Stomach (tissue), 9 donors: Measurements from ENCODE around the gene CLIC3. TPM values are rescaled to one million over a fixed set of nuclear protein-coding genes. Genes with fewer than 3 reads are reported as not detected.

ENCODE experiments used
- DNase-seq, 2 donors: peaks; one replicate each; pipeline versions ENCODE4 v3.0.0 to v3.0.0-alpha.2; 2013 to 2019
- H3K27ac ChIP-seq, 5 donors: fragments of 200-600 bp in 4 of 5; sonication (generic) in 4 of 5; one replicate each; pipeline ENCODE4 v1.5.1; 2013 to 2019; ENCODE audit warnings: mild to moderate bottlenecking in 1 of 5, moderate library complexity in 1 of 5
- H3K27me3 ChIP-seq, 3 donors: fragments of 200-600 bp; sonication (generic); one replicate each; pipeline ENCODE4 v1.5.1; 2017 to 2019; ENCODE audit warnings: mixed run types in 1 of 3
- H3K36me3 ChIP-seq, 4 donors: fragments of 200-600 bp; sonication (generic); 1 replicate in 3 of 4; 2 replicates in 1 of 4; pipeline ENCODE4 v1.5.1; 2016 to 2019
- H3K4me1 ChIP-seq, 4 donors: fragments of 200-600 bp; sonication (generic); one replicate each; pipeline ENCODE4 v1.5.1; 2016 to 2019
- H3K4me3 ChIP-seq, 4 donors: fragments of 200-600 bp; sonication (generic) in 3 of 4; one replicate each; pipeline ENCODE4 v1.5.1; 2016 to 2019; ENCODE audit warnings: mild to moderate bottlenecking in 1 of 4
- H3K9me3 ChIP-seq, 4 donors: fragments of 200-600 bp; sonication (generic); one replicate each; pipeline ENCODE4 v1.5.1; 2016 to 2019
- EP300 ChIP-seq: sonication (generic); formaldehyde crosslinking; IDR thresholded peaks from one replicate; pipeline ENCODE4 v1.6.1; 2017; ENCODE audit warnings: antibody characterized with exemption
- POLR2A ChIP-seq, 4 donors: fragments of 450-650 bp; IDR thresholded peaks; one replicate each; pipeline ENCODE4 v1.6.1; 2016; ENCODE audit warnings: antibody characterized with exemption in 4 of 4, control low read depth in 2 of 4, mild to moderate bottlenecking in 1 of 4, moderate library complexity in 1 of 4
- POLR2AphosphoS5 ChIP-seq, 3 donors: sonication (generic); formaldehyde crosslinking; IDR thresholded peaks; one replicate each; pipeline ENCODE4 v1.6.1; 2016; ENCODE audit warnings: antibody characterized with exemption in 3 of 3
- WGBS, 5 donors: extraction: QIAGEN DNeasy Blood & Tissue Kit in 3 of 5; methylation state at CpG; one replicate each; pipeline versions ENCODE4 v1.1.5 to v1.1.7; 2013 to 2018; 5-methylcytosine and 5-hydroxymethylcytosine counted together
- intact Hi-C: fragments of 100-400 bp; cut with DNase I; formaldehyde crosslinking; loops from one replicate; pipeline ENCODE4 v1.15.1; 2023; ENCODE audit warnings: low total_unique reads
- polyA plus RNA-seq, 3 donors: library from polyadenylated mRNA; stranded (reverse); fragments of 200-250 nt; gene quantifications; one replicate each; pipeline ENCODE4 v1.2.3, GENCODE V29; 2013
- total RNA-seq, 5 donors: library from RNA; depleted of rRNA; stranded (reverse); fragments of >200 nt; gene quantifications; one replicate each; pipeline versions ENCODE4 v1.1.0 to v1.2.3, GENCODE V29; 2014 to 2016
- TF ChIP-seq, protein P1 (sequence below), 7 experiments: fragments of 450-650 bp in 4 of 7; fragments of 200-600 bp in 3 of 7; sonication (generic) in 3 of 7; IDR thresholded peaks; one replicate each; pipeline ENCODE4 v1.5.1; 2016 to 2019; ENCODE audit warnings: antibody characterized with exemption in 7 of 7, control low read depth in 2 of 7, mild to moderate bottlenecking in 1 of 7
- donor health status: healthy with polysubstance abuse.
- donor health status: Bipolar disorder and iron deficiency.
- donor health status: healthy.

Gene CLIC3
- total and polyA plus RNA-seq, 8 donors, result 3.3 to 70.9 (median 9.7) TPM; not detected in 4

DNA sequence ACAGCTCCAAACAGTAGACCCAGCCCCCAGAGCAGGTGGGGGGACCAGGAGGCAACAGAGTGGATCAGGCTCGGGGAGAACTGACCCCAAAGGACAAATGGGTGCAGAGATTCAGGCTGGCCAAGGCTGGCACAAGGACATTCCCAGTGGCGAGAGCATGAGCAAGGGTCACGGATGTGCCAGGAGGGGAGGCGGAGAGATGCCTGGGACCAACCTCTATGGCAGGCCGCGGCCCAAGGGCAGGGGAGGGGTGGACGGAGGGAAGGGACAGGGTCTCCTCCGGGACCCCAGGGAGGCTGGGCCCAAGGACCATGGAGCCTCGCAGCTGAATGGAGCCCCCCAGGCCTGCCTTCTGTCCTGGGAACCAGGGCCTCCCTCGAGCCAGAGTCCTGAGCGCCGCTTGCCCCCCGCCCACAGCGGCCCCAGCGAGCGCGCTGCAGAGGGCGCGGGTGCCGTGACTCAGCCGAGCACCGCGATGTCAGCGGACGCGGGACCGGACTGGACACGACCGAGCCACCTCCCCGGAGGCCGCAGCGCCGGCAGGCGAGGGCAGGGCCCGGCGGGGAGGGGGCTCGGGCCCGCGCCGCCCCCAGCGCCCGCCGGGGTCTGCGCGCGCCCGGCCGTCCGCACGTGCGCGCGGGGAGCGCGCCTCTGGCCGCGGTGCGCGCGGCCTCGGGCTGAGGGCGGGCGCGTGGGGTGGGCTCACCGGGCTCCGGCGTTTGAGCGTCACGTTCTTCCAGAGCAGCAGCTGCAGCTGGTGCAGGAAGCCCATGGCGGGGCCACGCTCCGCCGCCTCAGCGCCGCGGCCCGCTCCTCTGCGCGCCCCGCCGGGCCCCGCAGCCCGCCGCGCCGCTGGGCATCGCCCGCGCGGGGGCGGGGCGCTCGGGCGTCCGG, 31.2 kb upstream of the CLIC3 start, which contains the start of gene ABCA2:
Gene ABCA2 (minus strand): TSS at position 869 of the 894 bp plus-strand sequence. CDS start 97 bp downstream, at position 772.
- TF ChIP-seq, protein P1, sequence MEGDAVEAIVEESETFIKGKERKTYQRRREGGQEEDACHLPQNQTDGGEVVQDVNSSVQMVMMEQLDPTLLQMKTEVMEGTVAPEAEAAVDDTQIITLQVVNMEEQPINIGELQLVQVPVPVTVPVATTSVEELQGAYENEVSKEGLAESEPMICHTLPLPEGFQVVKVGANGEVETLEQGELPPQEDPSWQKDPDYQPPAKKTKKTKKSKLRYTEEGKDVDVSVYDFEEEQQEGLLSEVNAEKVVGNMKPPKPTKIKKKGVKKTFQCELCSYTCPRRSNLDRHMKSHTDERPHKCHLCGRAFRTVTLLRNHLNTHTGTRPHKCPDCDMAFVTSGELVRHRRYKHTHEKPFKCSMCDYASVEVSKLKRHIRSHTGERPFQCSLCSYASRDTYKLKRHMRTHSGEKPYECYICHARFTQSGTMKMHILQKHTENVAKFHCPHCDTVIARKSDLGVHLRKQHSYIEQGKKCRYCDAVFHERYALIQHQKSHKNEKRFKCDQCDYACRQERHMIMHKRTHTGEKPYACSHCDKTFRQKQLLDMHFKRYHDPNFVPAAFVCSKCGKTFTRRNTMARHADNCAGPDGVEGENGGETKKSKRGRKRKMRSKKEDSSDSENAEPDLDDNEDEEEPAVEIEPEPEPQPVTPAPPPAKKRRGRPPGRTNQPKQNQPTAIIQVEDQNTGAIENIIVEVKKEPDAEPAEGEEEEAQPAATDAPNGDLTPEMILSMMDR (IDR thresholded peaks at IDR 0.05), result no peak
- TF ChIP-seq EP300 (no peak), POLR2A (IDR thresholded peaks at IDR 0.05) (no peak), POLR2AphosphoS5 (IDR thresholded peaks at IDR 0.05) (no peak)
- intact Hi-C loops, result loop anchor here (10.0 kb wide), 1 partner anchor 73 kb away; the partner anchor contains the start of gene LCN12
- 2 to 32% (median 5%) methylated on average over 5 to 95 of the region's 95 CpGs for WGBS, 5 donors
- peak within 1 kb of the TSS; percentile 57 to 69 (median 64) for H3K4me3 ChIP-seq
- H3K36me3 ChIP-seq, result no peaks in the 10 kb centered on the region
- peak in 1 of 2 donors; percentile 65 for DNase-seq
- H3K27me3 ChIP-seq, result no peaks in the 10 kb centered on the region
- H3K27ac ChIP-seq, result peak within 1 kb of the TSS; percentile 59 to 81 (median 68)
- no peaks in the 10 kb centered on the region for H3K9me3 ChIP-seq
- peaks cover 40 to 89% (median 67%) of the 10 kb centered on the region in 4 donors for H3K4me1 ChIP-seq

DNA sequence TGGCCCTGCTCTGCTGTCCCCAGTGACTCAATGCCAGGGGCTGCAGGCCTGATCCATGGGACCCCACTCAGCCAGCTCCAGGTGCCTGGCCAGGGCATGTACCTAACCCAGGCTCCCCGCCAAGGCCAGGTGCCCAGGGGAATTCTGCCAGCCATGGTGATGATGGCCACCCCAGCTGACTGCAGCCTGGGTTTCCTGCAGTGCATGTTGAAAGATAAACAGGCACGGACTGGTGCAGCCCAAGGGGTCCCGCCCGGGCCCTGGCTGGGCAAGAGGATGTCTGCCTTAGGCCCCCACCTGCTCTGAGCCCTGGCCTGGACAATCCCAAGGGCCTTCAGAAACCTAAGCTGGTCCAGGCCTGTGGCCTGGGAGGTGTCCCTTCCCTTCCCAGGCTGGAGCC, 30.5 kb upstream of the CLIC3 start:
- H3K4me1 ChIP-seq, result peaks cover 40 to 90% (median 67%) of the 10 kb centered on the region in 4 donors
- 22 to 46% (median 29%) methylated on average over 1 to 4 of the region's 4 CpGs for WGBS, 5 donors
- no peaks in the 10 kb centered on the region for H3K27me3 ChIP-seq
- no peaks in the 10 kb centered on the region for H3K9me3 ChIP-seq
- intact Hi-C loops, result loop anchor here (10.0 kb wide), 1 partner anchor 72 kb away; the partner anchor contains the start of gene LCN12
- H3K27ac ChIP-seq, result peak overlapping the region; percentile 59 to 74 (median 64)
- TF ChIP-seq, protein P1 (IDR thresholded peaks at IDR 0.05), result no peak
- TF ChIP-seq EP300, result no peak
- no peak for TF ChIP-seq POLR2AphosphoS5 (IDR thresholded peaks at IDR 0.05)
- no peak for TF ChIP-seq POLR2A (IDR thresholded peaks at IDR 0.05)
- H3K36me3 ChIP-seq, result no peaks in the 10 kb centered on the region
- peak in 1 of 2 donors; percentile 87 for DNase-seq
- H3K4me3 ChIP-seq, result peak overlapping the region; percentile 48 to 68 (median 52)

DNA sequence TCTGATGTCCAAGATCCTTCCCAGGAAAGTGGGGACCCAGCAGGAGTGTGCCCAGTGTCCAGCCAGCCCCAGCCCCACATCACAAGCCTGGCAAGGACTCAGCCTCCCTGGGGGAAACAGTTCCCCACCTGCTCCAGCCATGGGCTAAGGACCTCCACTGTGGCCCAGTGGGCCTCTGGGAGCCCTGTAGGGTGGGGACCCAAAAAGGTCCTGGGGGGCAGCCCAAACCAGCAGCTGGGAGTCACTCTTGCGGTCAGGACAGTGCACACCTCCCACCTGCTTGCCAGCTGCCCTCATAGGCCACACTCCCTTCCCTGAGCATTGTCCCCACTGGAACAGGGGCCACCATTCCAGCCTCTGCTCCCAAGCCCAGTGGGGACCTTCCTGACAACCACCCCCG, 30.0 kb upstream of the CLIC3 start:
- intact Hi-C loops, result loop anchor here (10.0 kb wide), 1 partner anchor 72 kb away; the partner anchor contains the start of gene LCN12
- Histone ChIP-seq H3K27me3 (no peaks in the 10 kb centered on the region), H3K9me3 (no peaks in the 10 kb centered on the region), H3K4me1 (peaks cover 40 to 85% (median 63%) of the 10 kb centered on the region in 4 donors), H3K36me3 (peaks cover 0 to 1% (median 0%) of the 10 kb centered on the region in 4 donors), H3K27ac (peak overlapping the region; percentile 59 to 74 (median 64)), H3K4me3 (peak overlapping the region in 3 of 4 donors; percentile 52 to 68 (median 53))
- DNase-seq, result no peak
- TF ChIP-seq POLR2AphosphoS5 (IDR thresholded peaks at IDR 0.05) (no peak), POLR2A (IDR thresholded peaks at IDR 0.05) (no peak), EP300 (no peak)
- TF ChIP-seq, protein P1 (IDR thresholded peaks at IDR 0.05), result no peak
- 63 to 83% (median 81%) methylated on average over 2 of the region's 2 CpGs for WGBS, 5 donors

DNA sequence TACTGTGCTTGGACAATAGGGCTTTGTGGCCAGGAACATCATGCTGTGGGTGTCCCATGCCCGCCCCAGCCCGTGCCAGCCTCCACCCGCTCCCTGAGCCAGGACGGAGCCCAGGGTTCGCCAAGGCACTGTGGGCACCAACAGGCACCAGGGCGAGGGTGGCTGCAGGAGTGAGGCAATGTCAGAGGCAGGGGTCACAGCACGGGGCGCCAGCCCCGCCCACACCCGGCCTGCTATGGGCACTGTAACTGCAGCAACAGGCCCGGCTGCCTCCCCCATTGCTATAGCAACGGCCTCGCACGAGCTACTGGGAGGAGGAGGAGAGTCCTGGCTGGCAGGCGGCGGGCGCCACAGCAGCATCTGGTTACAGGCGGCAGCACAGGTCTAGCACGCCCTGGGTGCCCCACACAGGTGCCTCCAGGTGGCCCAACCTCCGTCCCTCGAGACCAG, 29.2 kb upstream of the CLIC3 start:
- peak; percentile 88 to 91 for DNase-seq
- H3K36me3 ChIP-seq, result peaks cover 3 to 10% (median 6%) of the 10 kb centered on the region in 4 donors
- intact Hi-C loops, result loop anchor here (10.0 kb wide), 1 partner anchor 71 kb away; the partner anchor contains the start of gene LCN12
- TF ChIP-seq EP300, result no peak
- TF ChIP-seq POLR2AphosphoS5 (IDR thresholded peaks at IDR 0.05), result no peak
- TF ChIP-seq POLR2A (IDR thresholded peaks at IDR 0.05), result no peak
- TF ChIP-seq, protein P1 (IDR thresholded peaks at IDR 0.05), result peak in 1 of 7 experiments; percentile 4
- H3K4me3 ChIP-seq, result peak overlapping the region in 1 of 4 donors; percentile 16
- 29 to 52% (median 35%) methylated on average over 10 to 21 of the region's 21 CpGs; no CpG with 5 or more reads in 1 of the 5 donors for WGBS, 5 donors
- H3K9me3 ChIP-seq, result no peaks in the 10 kb centered on the region
- peaks cover 40 to 77% (median 58%) of the 10 kb centered on the region in 4 donors for H3K4me1 ChIP-seq
- H3K27me3 ChIP-seq, result no peaks in the 10 kb centered on the region
- peak overlapping the region; percentile 56 to 74 (median 60) for H3K27ac ChIP-seq
